Gastrocnemius medialis (tissue), 4 donors: ENCODE results near the gene KRT73. TPM values are rescaled to one million over a fixed set of nuclear protein-coding genes. Genes with fewer than 3 reads are reported as not detected.

Experiments used
- ATAC-seq, 2 donors: fragments of 150-250 bp; one replicate each; pipeline ENCODE4 v1.9.1; 2016
- DNase-seq, 2 donors: peaks; one replicate each; pipeline ENCODE4 v3.0.0-alpha.2; 2019
- H3K27ac ChIP-seq, 4 donors: fragments of 200-600 bp; sonication (generic); 1 replicate in 1 of 4; 2 replicates in 3 of 4; pipeline ENCODE4 v1.5.1; 2016 to 2018; ENCODE audit warnings: mild to moderate bottlenecking in 2 of 4, moderate library complexity in 1 of 4
- H3K27me3 ChIP-seq, 3 donors: fragments of 200-600 bp; sonication (generic) in 2 of 3; 1 replicate in 1 of 3; 2 replicates in 2 of 3; pipeline versions ENCODE4 v1.5.1 to v1.6.0; 2016 to 2019; ENCODE audit warnings: mild to moderate bottlenecking in 1 of 3, moderate library complexity in 1 of 3
- H3K36me3 ChIP-seq, 2 donors: fragments of 200-600 bp; sonication (generic) in 1 of 2; one replicate each; pipeline ENCODE4 v1.5.1; 2017 to 2018
- H3K4me1 ChIP-seq, 2 donors: fragments of 200-600 bp; sonication (generic) in 1 of 2; one replicate each; pipeline ENCODE4 v1.5.1; 2016 to 2017; ENCODE audit warnings: mild to moderate bottlenecking in 2 of 2
- H3K4me3 ChIP-seq, 4 donors: fragments of 200-600 bp; sonication (generic) in 3 of 4; 1 replicate in 1 of 4; 2 replicates in 3 of 4; pipeline ENCODE4 v1.5.1; 2016 to 2019; ENCODE audit warnings: mild to moderate bottlenecking in 2 of 4
- H3K9me3 ChIP-seq, 3 donors: fragments of 200-600 bp; sonication (generic) in 2 of 3; 1 replicate in 1 of 3; 2 replicates in 2 of 3; pipeline ENCODE4 v1.5.1; 2016 to 2019
- CTCF ChIP-seq, 5 experiments: fragments of 450-650 bp in 3 of 5; fragments of 200-600 bp in 2 of 5; sonication (generic) in 2 of 5; IDR thresholded peaks in 4 of 5; conservative IDR thresholded peaks in 1 of 5; 1 replicate in 4 of 5; 2 replicates in 1 of 5; pipeline ENCODE4 v1.5.1; 2016 to 2019; ENCODE audit warnings: antibody characterized with exemption in 5 of 5, mild to moderate bottlenecking in 3 of 5, moderate library complexity in 3 of 5
- POLR2A ChIP-seq, 2 donors: fragments of 450-650 bp; IDR thresholded peaks; one replicate each; pipeline ENCODE4 v1.6.1; 2017; ENCODE audit warnings: antibody characterized with exemption in 2 of 2, mild to moderate bottlenecking in 2 of 2, moderate library complexity in 2 of 2
- in situ Hi-C, 4 donors: fragments of 200-750 bp; cut with MboI; loops; one replicate each; pipeline versions ENCODE4 v1.15.0 to v1.8.0; 2017; ENCODE audit warnings: low sequenced_read_pairs in 4 of 4
- intact Hi-C: fragments of 100-400 bp; cut with DNase I; formaldehyde crosslinking; loops from one replicate; pipeline ENCODE4 v1.15.1; 2023; ENCODE audit warnings: low total_unique reads
- total RNA-seq, 4 donors: library from RNA; depleted of rRNA; stranded (reverse); fragments of >200 nt; gene quantifications; one replicate each; pipeline versions ENCODE4 v1.1.0 to v1.2.3, GENCODE V29; 2016

KRT73 gene
- total RNA-seq, 4 donors from 2014 or later: not detected

GRCh38 chr12:52581066-52581465 lies 37.3 kb downstream of the KRT73 start:
- DNase-seq (no peak), ATAC-seq (no peak)
- in situ Hi-C loops: loop anchor here in 1 of 4 donors (25.0 kb wide), 2 partner anchors 306 to 406 kb away; no protein-coding TSS in a partner anchor
- Histone ChIP-seq H3K27me3 (no peaks in the 10 kb centered on the region), H3K9me3 (no peaks in the 10 kb centered on the region), H3K4me1 (no peaks in the 10 kb centered on the region), H3K4me3 (no peak overlapping the region), H3K27ac (no peak overlapping the region), H3K36me3 (no peaks in the 10 kb centered on the region)
- TF ChIP-seq POLR2A (IDR thresholded peaks at IDR 0.05) (no peak), CTCF (IDR thresholded peaks at IDR 0.05 in 4 of 5, conservative IDR thresholded peaks at IDR 0.05 in 1 of 5) (no peak)
- intact Hi-C loops: loop anchor here (5.0 kb wide), 1 partner anchor 296 kb away; no protein-coding TSS in a partner anchor

GRCh38 chr12:52580496-52580895 lies 37.9 kb downstream of the KRT73 start:
- no peaks in the 10 kb centered on the region for H3K36me3 ChIP-seq
- H3K27ac ChIP-seq: no peak overlapping the region
- no peaks in the 10 kb centered on the region for H3K4me1 ChIP-seq
- H3K9me3 ChIP-seq: no peaks in the 10 kb centered on the region
- intact Hi-C loops (loop anchor here (5.0 kb wide), 1 partner anchor 297 kb away; no protein-coding TSS in a partner anchor), in situ Hi-C loops (loop anchor here in 1 of 4 donors (25.0 kb wide), 2 partner anchors 307 to 407 kb away; no protein-coding TSS in a partner anchor)
- H3K4me3 ChIP-seq: no peak overlapping the region
- no peaks in the 10 kb centered on the region for H3K27me3 ChIP-seq
- TF ChIP-seq CTCF (IDR thresholded peaks at IDR 0.05 in 4 of 5, conservative IDR thresholded peaks at IDR 0.05 in 1 of 5) (no peak), POLR2A (IDR thresholded peaks at IDR 0.05) (no peak)
- no peak for ATAC-seq
- no peak for DNase-seq

- intact Hi-C loops (loop anchor here (5.0 kb wide), 1 partner anchor 298 kb away; no protein-coding TSS in a partner anchor), in situ Hi-C loops (loop anchor here in 1 of 4 donors (25.0 kb wide), 2 partner anchors 308 to 408 kb away; no protein-coding TSS in a partner anchor)
- H3K4me3 ChIP-seq: no peak overlapping the region
- ATAC-seq: no peak
- H3K9me3 ChIP-seq: no peaks in the 10 kb centered on the region
- no peaks in the 10 kb centered on the region for H3K36me3 ChIP-seq
- TF ChIP-seq CTCF (IDR thresholded peaks at IDR 0.05 in 4 of 5, conservative IDR thresholded peaks at IDR 0.05 in 1 of 5): no peak
- no peak overlapping the region for H3K27ac ChIP-seq
- no peak for DNase-seq
- no peaks in the 10 kb centered on the region for H3K27me3 ChIP-seq
- H3K4me1 ChIP-seq: no peaks in the 10 kb centered on the region
Observed at GRCh38 chr12:52579468-52580465, 38.6 kb downstream of the KRT73 start.

GRCh38 chr12:52578469-52578868 lies 39.9 kb downstream of the KRT73 start:
- intact Hi-C loops: no loop called here
- Histone ChIP-seq H3K36me3 (no peaks in the 10 kb centered on the region), H3K9me3 (no peaks in the 10 kb centered on the region), H3K27ac (no peak overlapping the region), H3K27me3 (no peaks in the 10 kb centered on the region), H3K4me3 (no peak overlapping the region), H3K4me1 (no peaks in the 10 kb centered on the region)
- ATAC-seq: no peak
- DNase-seq: no peak
- in situ Hi-C loops: loop anchor here in 1 of 4 donors (25.0 kb wide), 2 partner anchors 309 to 409 kb away; no protein-coding TSS in a partner anchor
- no peak for TF ChIP-seq CTCF (IDR thresholded peaks at IDR 0.05 in 4 of 5, conservative IDR thresholded peaks at IDR 0.05 in 1 of 5)
- TF ChIP-seq POLR2A (IDR thresholded peaks at IDR 0.05): no peak
